Skin epidermis (tissue), 12 donors: ENCODE data around the gene TH.

ENCODE experiments used
- H3K27ac ChIP-seq, 21 experiments: fragments of 200-600 bp; sonication (generic) in 11 of 21; one replicate each; pipeline ENCODE4 v1.5.0; 2020; ENCODE audit warnings: mild to moderate bottlenecking in 3 of 21, inconsistent platforms in 2 of 21, moderate library complexity in 2 of 21
- H3K4me3 ChIP-seq, 7 experiments: fragments of 200-600 bp; sonication (generic) in 2 of 7; one replicate each; pipeline ENCODE4 v1.5.0; 2020; ENCODE audit warnings: inconsistent platforms in 2 of 7, mild to moderate bottlenecking in 2 of 7, moderate library complexity in 1 of 7

Gene TH

GRCh38 chr11:2209370-2209801 lies 37.8 kb upstream of the TH start:
- Histone ChIP-seq H3K27ac (no peak overlapping the region), H3K4me3 (no peak overlapping the region)

- no peak overlapping the region for H3K27ac ChIP-seq
- no peak overlapping the region for H3K4me3 ChIP-seq
These were observed 37.2 kb upstream of the TH start for GRCh38 chr11:2208691-2209369.

- no peak overlapping the region for H3K27ac ChIP-seq
- no peak overlapping the region for H3K4me3 ChIP-seq
These were observed 36.4 kb upstream of the TH start for GRCh38 chr11:2207773-2208621.

- Histone ChIP-seq H3K4me3 (no peak overlapping the region), H3K27ac (no peak overlapping the region)
These were observed 35.6 kb upstream of the TH start for GRCh38 chr11:2207212-2207611.

- Histone ChIP-seq H3K4me3 (no peak overlapping the region), H3K27ac (no peak overlapping the region)
These were observed 34.5 kb upstream of the TH start for GRCh38 chr11:2205981-2206690.

- Histone ChIP-seq H3K4me3 (no peak overlapping the region), H3K27ac (no peak overlapping the region)
These were observed 33.7 kb upstream of the TH start for GRCh38 chr11:2205214-2205720.

GRCh38 chr11:2204361-2205213 lies 33.0 kb upstream of the TH start:
- H3K27ac ChIP-seq = no peak overlapping the region
- no peak overlapping the region for H3K4me3 ChIP-seq

- H3K27ac ChIP-seq = no peak overlapping the region
These were observed 32.0 kb upstream of the TH start for GRCh38 chr11:2203440-2204259.

GRCh38 chr11:2202900-2203439 lies 31.4 kb upstream of the TH start:
- H3K27ac ChIP-seq = peak overlapping the region in 10 of 21 experiments; percentile 6 to 69 (median 40)

More at GRCh38 chr11:2203440-2204259, 32.0 kb upstream of the TH start:
- no peak overlapping the region for H3K4me3 ChIP-seq

GRCh38 chr11:2202071-2202899 lies 30.7 kb upstream of the TH start:
- Histone ChIP-seq H3K4me3 (no peak overlapping the region), H3K27ac (peak overlapping the region in 11 of 21 experiments; percentile 6 to 69 (median 39))

More at GRCh38 chr11:2202900-2203439, 31.4 kb upstream of the TH start:
- H3K4me3 ChIP-seq = no peak overlapping the region

- Histone ChIP-seq H3K27ac (peak overlapping the region in 2 of 21 experiments; percentile 17 to 69), H3K4me3 (no peak overlapping the region)
These were observed 29.9 kb upstream of the TH start for GRCh38 chr11:2201542-2201941.

- Histone ChIP-seq H3K4me3 (no peak overlapping the region), H3K27ac (no peak overlapping the region)
These were observed 29.4 kb upstream of the TH start for GRCh38 chr11:2200957-2201519.

GRCh38 chr11:2200536-2200935 lies 28.9 kb upstream of the TH start:
- H3K4me3 ChIP-seq = no peak overlapping the region
- H3K27ac ChIP-seq = no peak overlapping the region

- Histone ChIP-seq H3K4me3 (no peak overlapping the region), H3K27ac (no peak overlapping the region)
These were observed 28.1 kb upstream of the TH start for GRCh38 chr11:2199466-2200341.

- Histone ChIP-seq H3K4me3 (no peak overlapping the region), H3K27ac (no peak overlapping the region)
These were observed 27.2 kb upstream of the TH start for GRCh38 chr11:2198621-2199365.
